Prostate gland (tissue), 2 donors: ENCODE results near the gene RAB1B. TPM values are rescaled to one million over a fixed set of nuclear protein-coding genes. Genes with fewer than 3 reads are reported as not detected.

Experiments used
- DNase-seq: peaks from one replicate; pipeline ENCODE4 v3.0.0-alpha.2; 2019; ENCODE audit warnings: low spot score
- H3K27ac ChIP-seq, 2 donors: fragments of 200-600 bp; sonication (generic); 2 replicates each; pipeline ENCODE4 v1.5.1; 2017 to 2019
- H3K27me3 ChIP-seq: fragments of 200-600 bp; sonication (generic); replicated peaks from 2 replicates; pipeline ENCODE4 v1.5.1; 2019; ENCODE audit not compliant: insufficient read depth
- H3K36me3 ChIP-seq, 2 donors: fragments of 200-600 bp; sonication (generic); 1 replicate in 1 of 2; 2 replicates in 1 of 2; pipeline versions ENCODE4 v1.5.1 to v1.8.1; 2017 to 2019
- H3K4me1 ChIP-seq: fragments of 200-600 bp; sonication (generic); replicated peaks from 2 replicates; pipeline ENCODE4 v1.5.1; 2019
- H3K4me3 ChIP-seq, 2 donors: fragments of 200-600 bp; sonication (generic); 2 replicates each; pipeline ENCODE4 v1.5.1; 2017 to 2019
- H3K9me3 ChIP-seq: fragments of 200-600 bp; sonication (generic); 2 replicates; pipeline ENCODE4 v1.5.1; 2017
- POLR2A ChIP-seq: fragments of 450-650 bp; IDR thresholded peaks from one replicate; pipeline ENCODE4 v1.6.1; 2016; ENCODE audit warnings: antibody characterized with exemption, mild to moderate bottlenecking
- POLR2AphosphoS5 ChIP-seq: sonication (generic); formaldehyde crosslinking; IDR thresholded peaks from one replicate; pipeline ENCODE4 v1.6.1; 2017; ENCODE audit warnings: antibody characterized with exemption
- WGBS: methylation state at CpG from one replicate; pipeline ENCODE4 v1.1.5; 2018; 5-methylcytosine and 5-hydroxymethylcytosine counted together
- intact Hi-C: fragments of 100-400 bp; cut with DNase I; formaldehyde crosslinking; loops from one replicate; pipeline ENCODE4 v1.14.2; 2022
- total RNA-seq, 2 donors: library from RNA; depleted of rRNA; stranded (reverse); fragments of >200 nt; gene quantifications; one replicate each; pipeline ENCODE4 v1.1.0, GENCODE V29; 2016
- TF ChIP-seq, protein P1 (sequence below), 4 experiments: fragments of 200-600 bp in 2 of 4; fragments of 450-650 bp in 2 of 4; sonication (generic) in 2 of 4; IDR thresholded peaks; 1 replicate in 3 of 4; 2 replicates in 1 of 4; pipeline ENCODE4 v1.5.1; 2016 to 2019; ENCODE audit warnings: antibody characterized with exemption in 4 of 4, mild to moderate bottlenecking in 2 of 4, moderate library complexity in 2 of 4

Gene RAB1B
- total RNA-seq, 2 donors from 2014 or later: 140 to 166 TPM

DNA sequence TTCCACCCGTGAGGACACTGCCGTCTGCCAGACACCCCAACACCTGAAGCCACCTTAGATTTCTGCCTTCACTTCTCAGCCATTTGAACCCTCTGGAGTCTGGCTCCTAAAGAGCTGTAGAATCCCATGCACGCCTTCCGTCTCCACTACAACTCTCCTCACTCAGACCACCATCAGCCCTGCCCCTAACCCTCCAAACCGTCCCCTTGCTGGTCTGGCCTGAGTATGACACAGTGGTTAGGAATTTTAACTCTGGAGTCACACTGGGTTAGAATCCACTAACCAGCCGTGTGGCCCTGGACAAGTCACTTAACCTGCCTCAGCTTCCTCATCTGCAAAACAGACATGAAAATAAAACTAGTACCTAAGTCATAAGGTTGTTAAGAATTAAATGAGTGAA is 12.6 kb downstream of the RAB1B start:
- TF ChIP-seq POLR2AphosphoS5: no peak

DNA sequence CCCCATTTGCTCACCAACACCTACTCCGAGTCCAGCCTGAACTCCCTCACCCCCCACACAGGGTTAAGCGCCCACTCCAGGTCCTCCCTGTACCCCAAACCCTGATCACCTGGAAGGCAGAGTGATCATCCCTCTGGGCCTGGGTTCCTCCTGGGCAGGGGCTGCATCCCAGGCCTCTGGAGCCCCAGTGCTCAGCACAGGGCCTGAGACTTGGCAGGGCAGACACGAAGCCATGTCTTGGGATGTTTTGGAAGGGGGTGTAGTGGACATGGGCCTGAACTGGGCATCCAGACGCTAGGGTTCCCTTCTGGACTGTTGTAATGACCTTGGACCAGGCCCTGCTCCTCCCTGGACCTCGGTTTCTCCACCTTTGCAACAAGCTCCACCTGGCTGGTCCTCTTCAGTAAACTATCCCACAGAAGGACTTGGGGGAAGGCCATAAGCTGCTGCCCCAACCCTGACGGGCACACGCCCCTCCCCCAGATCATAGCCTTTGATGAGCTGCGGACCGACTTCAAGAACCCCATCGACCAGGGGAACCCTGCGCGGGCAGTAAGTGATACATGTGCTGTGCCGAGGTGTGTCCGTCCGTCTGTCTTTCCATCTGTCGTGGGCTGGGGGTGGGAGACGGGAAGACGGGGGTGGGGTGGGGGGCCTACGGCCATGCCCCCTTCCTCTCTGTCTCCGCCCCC is 13.5 kb downstream of the RAB1B start:
- Histone ChIP-seq H3K27ac (no peak overlapping the region), H3K36me3 (no peaks in the 10 kb centered on the region), H3K4me1 (peaks cover 4% of the 10 kb centered on the region), H3K9me3 (no peaks in the 10 kb centered on the region), H3K27me3 (no peaks in the 10 kb centered on the region), H3K4me3 (no peak overlapping the region)
- TF ChIP-seq, protein P1, sequence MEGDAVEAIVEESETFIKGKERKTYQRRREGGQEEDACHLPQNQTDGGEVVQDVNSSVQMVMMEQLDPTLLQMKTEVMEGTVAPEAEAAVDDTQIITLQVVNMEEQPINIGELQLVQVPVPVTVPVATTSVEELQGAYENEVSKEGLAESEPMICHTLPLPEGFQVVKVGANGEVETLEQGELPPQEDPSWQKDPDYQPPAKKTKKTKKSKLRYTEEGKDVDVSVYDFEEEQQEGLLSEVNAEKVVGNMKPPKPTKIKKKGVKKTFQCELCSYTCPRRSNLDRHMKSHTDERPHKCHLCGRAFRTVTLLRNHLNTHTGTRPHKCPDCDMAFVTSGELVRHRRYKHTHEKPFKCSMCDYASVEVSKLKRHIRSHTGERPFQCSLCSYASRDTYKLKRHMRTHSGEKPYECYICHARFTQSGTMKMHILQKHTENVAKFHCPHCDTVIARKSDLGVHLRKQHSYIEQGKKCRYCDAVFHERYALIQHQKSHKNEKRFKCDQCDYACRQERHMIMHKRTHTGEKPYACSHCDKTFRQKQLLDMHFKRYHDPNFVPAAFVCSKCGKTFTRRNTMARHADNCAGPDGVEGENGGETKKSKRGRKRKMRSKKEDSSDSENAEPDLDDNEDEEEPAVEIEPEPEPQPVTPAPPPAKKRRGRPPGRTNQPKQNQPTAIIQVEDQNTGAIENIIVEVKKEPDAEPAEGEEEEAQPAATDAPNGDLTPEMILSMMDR (IDR thresholded peaks at IDR 0.05): no peak
- no peak for TF ChIP-seq POLR2A
- no peak for TF ChIP-seq POLR2AphosphoS5
- intact Hi-C loops: loop anchor here (2.0 kb wide), 1 partner anchor 59 kb away; no protein-coding TSS in a partner anchor
- DNase-seq: no peak
- 40% methylated on average over 12 of the region's 20 CpGs for WGBS

More for the DNA sequence above, 12.6 kb downstream of the RAB1B start:
- DNase-seq: no peak
- intact Hi-C loops: no loop called here
- Histone ChIP-seq H3K9me3 (no peaks in the 10 kb centered on the region), H3K27me3 (no peaks in the 10 kb centered on the region), H3K4me1 (peaks cover 4% of the 10 kb centered on the region), H3K4me3 (no peak overlapping the region), H3K27ac (no peak overlapping the region), H3K36me3 (no peaks in the 10 kb centered on the region)
- WGBS: 90% methylated on average over 6 of the region's 6 CpGs

GRCh38 chr11:66282468-66283455 is 14.3 kb downstream of the RAB1B start:
- Histone ChIP-seq H3K27me3 (no peaks in the 10 kb centered on the region), H3K27ac (no peak overlapping the region), H3K4me1 (peaks cover 2% of the 10 kb centered on the region), H3K9me3 (no peaks in the 10 kb centered on the region), H3K36me3 (no peaks in the 10 kb centered on the region), H3K4me3 (no peak overlapping the region)
- intact Hi-C loops: loop anchor here (2.0 kb wide), 1 partner anchor 60 kb away; no protein-coding TSS in a partner anchor
- WGBS: 16% methylated on average over 30 of the region's 35 CpGs
- peak; percentile 97 for DNase-seq
- TF ChIP-seq, protein P1 (IDR thresholded peaks at IDR 0.05): peak; percentile 96 to 99 (median 98)
- no peak for TF ChIP-seq POLR2A
- TF ChIP-seq POLR2AphosphoS5: peak; percentile 80

DNA sequence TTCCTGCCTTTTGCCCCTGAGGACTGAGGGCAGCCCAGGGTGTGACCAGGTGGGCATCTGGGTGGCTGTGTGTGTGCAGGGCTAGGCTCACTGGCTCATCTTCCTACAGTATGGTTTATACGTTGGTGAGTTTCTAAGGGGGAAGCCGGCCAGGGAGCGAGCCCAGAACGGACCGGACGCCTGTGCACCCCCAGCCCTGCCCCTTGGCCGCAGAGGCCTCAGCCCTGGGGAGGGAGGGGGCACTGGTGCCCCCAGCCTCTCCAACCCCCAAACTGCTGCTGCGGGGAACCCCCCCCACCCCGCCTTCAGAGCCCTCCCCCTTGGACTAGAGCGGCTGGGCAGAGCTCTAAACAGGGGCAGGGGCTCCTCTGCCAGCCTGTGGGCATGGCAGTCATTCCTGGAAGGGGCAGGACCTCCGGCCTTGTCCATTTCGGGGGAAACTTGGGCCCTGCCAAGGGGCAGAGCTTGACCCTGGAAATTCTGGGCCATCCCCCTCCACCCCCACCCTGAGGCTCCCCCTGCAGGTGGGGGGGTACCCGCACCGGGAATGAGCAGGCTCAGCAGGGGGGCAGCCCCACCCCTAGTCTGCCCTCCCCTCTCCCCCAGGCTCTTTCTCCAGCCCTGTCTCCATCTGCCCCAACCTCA is 15.1 kb downstream of the RAB1B start:
- TF ChIP-seq POLR2A: no peak
- TF ChIP-seq, protein P1 (IDR thresholded peaks at IDR 0.05): no peak
- no peak for TF ChIP-seq POLR2AphosphoS5
- no peaks in the 10 kb centered on the region for H3K36me3 ChIP-seq
- intact Hi-C loops: loop anchor here (2.0 kb wide), 1 partner anchor 61 kb away; no protein-coding TSS in a partner anchor
- H3K4me3 ChIP-seq: no peak overlapping the region
- DNase-seq: no peak
- 67% methylated on average over 12 of the region's 14 CpGs for WGBS
- H3K4me1 ChIP-seq: peaks cover 7% of the 10 kb centered on the region
- H3K9me3 ChIP-seq: no peaks in the 10 kb centered on the region
- H3K27me3 ChIP-seq: no peaks in the 10 kb centered on the region
- H3K27ac ChIP-seq: no peak overlapping the region
